Mesendoderm (in vitro differentiated cells): Measurements from ENCODE around the gene CCL24.
"Not testable (repeated sequence)": the region's sequence is repeated elsewhere in the genome, so short reads cannot be mapped to it uniquely, and the experiment has no call there.

Experiments
- DNase-seq: peaks from one replicate; pipeline ENCODE4 v3.0.0; 2013
- H2AK5ac ChIP-seq: 2 replicates; pipeline ENCODE4 v1.6.1; 2013; ENCODE audit warnings: low read length, inconsistent platforms
- H2BK120ac ChIP-seq: 2 replicates; pipeline ENCODE4 v1.6.1; 2013; ENCODE audit warnings: low read depth, mild to moderate bottlenecking, low read length, moderate library complexity, mixed read lengths
- H2BK15ac ChIP-seq: replicated peaks from 2 replicates; pipeline ENCODE4 v1.6.1; 2013; ENCODE audit warnings: low read depth, mild to moderate bottlenecking, moderate library complexity
- H2BK5ac ChIP-seq: 2 replicates; pipeline ENCODE4 v1.6.1; 2013; ENCODE audit warnings: low read length, inconsistent platforms
- H3K18ac ChIP-seq: 2 replicates; pipeline ENCODE4 v1.6.1; 2013; ENCODE audit warnings: mild to moderate bottlenecking, low read length, mixed read lengths
- H3K23ac ChIP-seq: one replicate; pipeline ENCODE4 v1.6.1; 2013; ENCODE audit warnings: low read length
- H3K27ac ChIP-seq: 2 replicates; pipeline ENCODE4 v1.5.1; 2013; ENCODE audit warnings: low read depth, mild to moderate bottlenecking, inconsistent platforms, low read length, moderate library complexity
- H3K27me3 ChIP-seq: 2 replicates; pipeline ENCODE4 v1.6.1; 2013; ENCODE audit warnings: low read length, control low read depth, mild to moderate bottlenecking, inconsistent platforms; ENCODE audit not compliant: insufficient read depth, poor library complexity
- H3K36me3 ChIP-seq: 2 replicates; pipeline ENCODE4 v1.6.1; 2013; ENCODE audit warnings: low read length, inconsistent platforms; ENCODE audit not compliant: control insufficient read depth, insufficient read depth
- H3K4ac ChIP-seq: one replicate; pipeline ENCODE4 v1.6.1; 2013; ENCODE audit warnings: low read depth, mild to moderate bottlenecking, low read length, moderate library complexity
- H3K4me1 ChIP-seq: 2 replicates; pipeline ENCODE4 v1.6.1; 2013; ENCODE audit warnings: low read depth, low read length, inconsistent platforms; ENCODE audit not compliant: control insufficient read depth
- H3K4me2 ChIP-seq: 2 replicates; pipeline ENCODE4 v1.6.1; 2013; ENCODE audit warnings: low read length
- H3K4me3 ChIP-seq: 2 replicates; pipeline ENCODE4 v1.5.1; 2013; ENCODE audit warnings: mild to moderate bottlenecking, low read length
- H3K56ac ChIP-seq: one replicate; pipeline ENCODE4 v1.6.1; 2013; ENCODE audit warnings: low read length
- H3K79me1 ChIP-seq: 2 replicates; pipeline ENCODE4 v1.6.1; 2013; ENCODE audit warnings: low read length, inconsistent platforms
- H3K79me2 ChIP-seq: 2 replicates; pipeline ENCODE4 v1.6.1; 2013; ENCODE audit warnings: mild to moderate bottlenecking, low read length; ENCODE audit not compliant: control insufficient read depth, insufficient read depth
- H3K9ac ChIP-seq: 2 replicates; pipeline ENCODE4 v1.6.1; 2013; ENCODE audit warnings: low read length, inconsistent platforms
- H4K5ac ChIP-seq: one replicate; pipeline ENCODE4 v1.6.1; 2013; ENCODE audit warnings: low read length
- H4K8ac ChIP-seq: one replicate; pipeline ENCODE4 v1.6.1; 2013; ENCODE audit warnings: low read depth, mild to moderate bottlenecking, control low read depth, low read length, moderate library complexity
- WGBS: extraction: QIAGEN DNeasy Blood & Tissue Kit; methylation state at CpG from one replicate; pipeline ENCODE4 v1.1.7; 2013; ENCODE audit warnings: low lambda C conversion rate, missing lambda C conversion rate; ENCODE audit not compliant: insufficient coverage; ENCODE audit errors: extremely low coverage; 5-methylcytosine and 5-hydroxymethylcytosine counted together

The CCL24 gene

GRCh38 chr7:75772081-75773077 lies 41.2 kb downstream of the CCL24 start, which contains the start of gene CCL26:
Gene CCL26 (minus strand): TSS chr7:75772211. CDS start chr7:75772176, 35 bp downstream.
- H3K79me1 ChIP-seq: no peaks in the 10 kb centered on the region
- no peaks in the 10 kb centered on the region for H3K4me1 ChIP-seq
- H3K27me3 ChIP-seq: no peaks in the 10 kb centered on the region
- H3K4me3 ChIP-seq: no peak within 1 kb of the TSS
- H4K5ac ChIP-seq: no peak within 1 kb of the TSS
- H3K56ac ChIP-seq: no peak within 1 kb of the TSS
- H3K18ac ChIP-seq: no peak within 1 kb of the TSS
- no peak within 1 kb of the TSS for H4K8ac ChIP-seq
- H3K36me3 ChIP-seq: no peaks in the 10 kb centered on the region
- H3K4ac ChIP-seq: no peak within 1 kb of the TSS
- no peaks in the 10 kb centered on the region for H3K79me2 ChIP-seq
- no peak within 1 kb of the TSS for H2AK5ac ChIP-seq
- no CpG with 5 or more reads among the region's 9 CpGs for WGBS
- no peak within 1 kb of the TSS for H3K23ac ChIP-seq
- DNase-seq: no peak
- no peak within 1 kb of the TSS for H3K9ac ChIP-seq
- H2BK15ac ChIP-seq: no peak within 1 kb of the TSS
- no peak within 1 kb of the TSS for H3K27ac ChIP-seq
- H2BK120ac ChIP-seq: no peak within 1 kb of the TSS
- H2BK5ac ChIP-seq: no peak within 1 kb of the TSS
- H3K4me2 ChIP-seq: no peak within 1 kb of the TSS

- no peak overlapping the region for H3K23ac ChIP-seq
- no peaks in the 10 kb centered on the region for H3K4me1 ChIP-seq
- no peak overlapping the region for H2BK5ac ChIP-seq
- H3K4me3 ChIP-seq: no peak overlapping the region
- no CpG with 5 or more reads among the region's 1 CpG for WGBS
- H4K5ac ChIP-seq: no peak overlapping the region
- H3K27ac ChIP-seq: no peak overlapping the region
- H3K56ac ChIP-seq: no peak overlapping the region
- DNase-seq: no peak
- H3K36me3 ChIP-seq: no peaks in the 10 kb centered on the region
- no peaks in the 10 kb centered on the region for H3K27me3 ChIP-seq
- H3K79me2 ChIP-seq: no peaks in the 10 kb centered on the region
- H3K79me1 ChIP-seq: no peaks in the 10 kb centered on the region
- H3K4me2 ChIP-seq: no peak overlapping the region
- no peak overlapping the region for H3K18ac ChIP-seq
- H3K4ac ChIP-seq: no peak overlapping the region
- H2BK15ac ChIP-seq: no peak overlapping the region
- H2AK5ac ChIP-seq: no peak overlapping the region
- H2BK120ac ChIP-seq: no peak overlapping the region
- H3K9ac ChIP-seq: no peak overlapping the region
- no peak overlapping the region for H4K8ac ChIP-seq
Observed at GRCh38 chr7:75771224-75771623, 42.4 kb downstream of the CCL24 start.

- no CpG with 5 or more reads among the region's 2 CpGs for WGBS
- Histone ChIP-seq H3K27ac (no peak overlapping the region), H3K18ac (peak overlapping the region; percentile 40), H3K4me1 (no peaks in the 10 kb centered on the region), H3K23ac (no peak overlapping the region), H3K27me3 (no peaks in the 10 kb centered on the region), H2BK120ac (no peak overlapping the region), H3K36me3 (no peaks in the 10 kb centered on the region), H2AK5ac (no peak overlapping the region), H3K9ac (no peak overlapping the region), H3K56ac (no peak overlapping the region), H2BK15ac (no peak overlapping the region), H4K5ac (no peak overlapping the region), H3K79me1 (no peaks in the 10 kb centered on the region), H3K4me2 (no peak overlapping the region), H3K4me3 (no peak overlapping the region), H3K4ac (no peak overlapping the region), H3K79me2 (no peaks in the 10 kb centered on the region), H2BK5ac (no peak overlapping the region), H4K8ac (no peak overlapping the region)
- peak; percentile 79 for DNase-seq
Observed at GRCh38 chr7:75762350-75762917, 51.2 kb downstream of the CCL24 start.

- not testable (repeated sequence) for H3K56ac ChIP-seq, H4K5ac ChIP-seq, H2BK5ac ChIP-seq, H3K27ac ChIP-seq, DNase-seq, H2BK120ac ChIP-seq, H3K79me2 ChIP-seq, H3K79me1 ChIP-seq, H3K4me1 ChIP-seq, H3K9ac ChIP-seq, H3K4ac ChIP-seq, H4K8ac ChIP-seq, H3K18ac ChIP-seq, H3K27me3 ChIP-seq, H2BK15ac ChIP-seq, H2AK5ac ChIP-seq, H3K36me3 ChIP-seq, H3K4me2 ChIP-seq, H3K4me3 ChIP-seq, H3K23ac ChIP-seq
- no CpG with 5 or more reads among the region's 3 CpGs for WGBS
Observed at GRCh38 chr7:75761801-75762200, 51.8 kb downstream of the CCL24 start.
